ENCODE measurements around the gene LMF1.
"Not testable (repeated sequence)": the region's sequence is repeated elsewhere in the genome, so short reads cannot be mapped to it uniquely, and the experiment has no call there.

Gene LMF1

GRCh38 chr16:861446-861845, 109.3 kb downstream of the LMF1 start:
- no peak for DNase-seq

- no peak for DNase-seq
Observed at GRCh38 chr16:860891-861290, 109.9 kb downstream of the LMF1 start.

GRCh38 chr16:858971-859370, 111.8 kb downstream of the LMF1 start:
- not testable (repeated sequence) for DNase-seq

- DNase-seq: not testable (repeated sequence)
Observed at GRCh38 chr16:858441-858840, 112.3 kb downstream of the LMF1 start.

- no peak for DNase-seq
Observed at GRCh38 chr16:856811-857210, 114.0 kb downstream of the LMF1 start.

- no peak for DNase-seq
Observed at GRCh38 chr16:856101-856500, 114.7 kb downstream of the LMF1 start.

- DNase-seq: no peak
Observed at GRCh38 chr16:855471-855870, 115.3 kb downstream of the LMF1 start.

GRCh38 chr16:854808-855410, 115.9 kb downstream of the LMF1 start:
- DNase-seq: no peak

GRCh38 chr16:853981-854807, 116.6 kb downstream of the LMF1 start:
- DNase-seq: no peak

- no peak for DNase-seq
Observed at GRCh38 chr16:853306-853705, 117.5 kb downstream of the LMF1 start.

- DNase-seq: no peak
Observed at GRCh38 chr16:852451-853185, 118.2 kb downstream of the LMF1 start.

- DNase-seq: no peak
Observed at GRCh38 chr16:851871-852270, 118.9 kb downstream of the LMF1 start.

GRCh38 chr16:851209-851810, 119.5 kb downstream of the LMF1 start:
- no peak for DNase-seq

GRCh38 chr16:850668-851067, 120.1 kb downstream of the LMF1 start:
- no peak for DNase-seq

GRCh38 chr16:848510-849253, 122.1 kb downstream of the LMF1 start:
- no peak for DNase-seq

GRCh38 chr16:847681-848445, 122.9 kb downstream of the LMF1 start:
- DNase-seq: no peak

- DNase-seq: no peak
Observed at GRCh38 chr16:847151-847550, 123.6 kb downstream of the LMF1 start.

- no peak for DNase-seq
Observed at GRCh38 chr16:845351-845745, 125.4 kb downstream of the LMF1 start.

GRCh38 chr16:844638-845350, 126.0 kb downstream of the LMF1 start:
- no peak for DNase-seq

- DNase-seq: no peak
Observed at GRCh38 chr16:843771-844170, 127.0 kb downstream of the LMF1 start.

Measured in T-helper 2 cell (primary cell).